HEK293 (cell line): ENCODE results near the gene RHOD.
A peak's percentile ranks its signal among the peaks of the same experiment; 100 is the strongest.

Source experiments
- BCL11A ChIP-seq: fragments of 450-650 bp; formaldehyde crosslinking; IDR thresholded peaks from 2 replicates; pipeline ENCODE4 v1.5.1; 2016; ENCODE audit warnings: low read depth, missing biosample characterization, missing genetic modification characterization
- EGR2 ChIP-seq: fragments of 450-650 bp; formaldehyde crosslinking; IDR thresholded peaks from 2 replicates; pipeline ENCODE4 v1.5.1; 2016; ENCODE audit warnings: low read depth, missing biosample characterization, missing genetic modification characterization
- GLIS1 ChIP-seq: fragments of 450-650 bp; formaldehyde crosslinking; IDR thresholded peaks from 2 replicates; pipeline ENCODE4 v1.5.1; 2016; ENCODE audit warnings: missing biosample characterization, missing genetic modification characterization
- HOXA7 ChIP-seq: sonication (generic); formaldehyde crosslinking; IDR thresholded peaks from 2 replicates; pipeline ENCODE4 v1.8.1; 2022; ENCODE audit warnings: missing genetic modification reagents, borderline replicate concordance
- KLF1 ChIP-seq: fragments of 450-650 bp; formaldehyde crosslinking; IDR thresholded peaks from 2 replicates; pipeline ENCODE4 v1.5.1; 2016; ENCODE audit warnings: missing biosample characterization, missing genetic modification characterization
- PATZ1 ChIP-seq: fragments of 450-650 bp; formaldehyde crosslinking; IDR thresholded peaks from 2 replicates; pipeline ENCODE4 v1.5.1; 2016; ENCODE audit warnings: missing biosample characterization, missing genetic modification characterization
- PBX3 ChIP-seq: sonication (generic); formaldehyde crosslinking; IDR thresholded peaks from 2 replicates; pipeline ENCODE4 v1.8.1; 2022; ENCODE audit warnings: mild to moderate bottlenecking, moderate library complexity, missing genetic modification reagents
- PRDM4 ChIP-seq: fragments of 450-650 bp; formaldehyde crosslinking; IDR thresholded peaks from 2 replicates; pipeline ENCODE4 v1.5.1; 2017; ENCODE audit warnings: missing biosample characterization, missing genetic modification characterization
- PRDM6 ChIP-seq: fragments of 450-650 bp; formaldehyde crosslinking; IDR thresholded peaks from 2 replicates; pipeline ENCODE4 v1.5.1; 2017; ENCODE audit warnings: missing biosample characterization, missing genetic modification characterization
- SCRT2 ChIP-seq: fragments of 450-650 bp; formaldehyde crosslinking; IDR thresholded peaks from 2 replicates; pipeline ENCODE4 v1.5.1; 2016; ENCODE audit warnings: missing biosample characterization, missing genetic modification characterization
- ZBTB17 ChIP-seq: fragments of 450-650 bp; formaldehyde crosslinking; IDR thresholded peaks from 2 replicates; pipeline ENCODE4 v1.5.1; 2016; ENCODE audit warnings: missing biosample characterization, missing genetic modification characterization
- ZBTB21 ChIP-seq: fragments of 450-650 bp; formaldehyde crosslinking; IDR thresholded peaks from 2 replicates; pipeline ENCODE4 v1.5.1; 2017; ENCODE audit warnings: missing biosample characterization, missing genetic modification characterization
- ZBTB26 ChIP-seq: fragments of 450-650 bp; formaldehyde crosslinking; optimal IDR thresholded peaks from 2 replicates; pipeline ENCODE3; 2016; ENCODE audit warnings: missing biosample characterization, mild to moderate bottlenecking, missing genetic modification characterization
- ZBTB6 ChIP-seq: fragments of 450-650 bp; formaldehyde crosslinking; IDR thresholded peaks from 2 replicates; pipeline ENCODE4 v1.5.1; 2017; ENCODE audit warnings: missing biosample characterization, missing genetic modification characterization
- ZFHX2 ChIP-seq: fragments of 450-650 bp; formaldehyde crosslinking; conservative IDR thresholded peaks from 2 replicates; pipeline ENCODE4 v1.5.1; 2016; ENCODE audit warnings: missing biosample characterization, missing genetic modification characterization
- ZIC2 ChIP-seq: fragments of 450-650 bp; formaldehyde crosslinking; IDR thresholded peaks from 2 replicates; pipeline ENCODE4 v1.5.1; 2016; ENCODE audit warnings: missing biosample characterization, missing genetic modification characterization
- ZNF121 ChIP-seq: fragments of 450-650 bp; formaldehyde crosslinking; IDR thresholded peaks from 2 replicates; pipeline ENCODE4 v1.5.1; 2016; ENCODE audit warnings: missing biosample characterization, missing genetic modification characterization
- ZNF324 ChIP-seq: fragments of 450-650 bp; formaldehyde crosslinking; IDR thresholded peaks from 2 replicates; pipeline ENCODE4 v1.5.1; 2016; ENCODE audit warnings: missing biosample characterization, missing genetic modification characterization
- ZNF449 ChIP-seq: fragments of 450-650 bp; formaldehyde crosslinking; IDR thresholded peaks from 2 replicates; pipeline ENCODE4 v1.5.1; 2017; ENCODE audit warnings: missing biosample characterization, mild to moderate bottlenecking, missing genetic modification characterization, moderate library complexity
- ZNF629 ChIP-seq: fragments of 450-650 bp; formaldehyde crosslinking; IDR thresholded peaks from 2 replicates; pipeline ENCODE4 v1.5.1; 2017; ENCODE audit warnings: missing biosample characterization, missing genetic modification characterization
- ZNF664 ChIP-seq: fragments of 450-650 bp; formaldehyde crosslinking; IDR thresholded peaks from 2 replicates; pipeline ENCODE4 v1.5.1; 2016; ENCODE audit warnings: missing biosample characterization, missing genetic modification characterization
- ZNF768 ChIP-seq: fragments of 450-650 bp; formaldehyde crosslinking; IDR thresholded peaks from 2 replicates; pipeline ENCODE4 v1.5.1; 2018; ENCODE audit warnings: missing biosample characterization, mild to moderate bottlenecking, missing genetic modification characterization

RHOD gene

GRCh38 chr11:67045314-67045713 is 11.3 kb upstream of the RHOD start (continued):
- no peak for TF ChIP-seq ZBTB17 (tag by site-specific recombination)
- peak; percentile 43 for TF ChIP-seq ZIC2 (tag by site-specific recombination)
- peak; percentile 70; the same call in 1 of the 2 replicates for TF ChIP-seq ZBTB21 (tag by site-specific recombination)
- TF ChIP-seq ZNF121 (tag by site-specific recombination): no peak
- no peak for TF ChIP-seq HOXA7 (CRISPR knock-in tag)
- TF ChIP-seq ZNF768 (tag by site-specific recombination): 0 out of 2 replicates have a peak, but pooled peaks have one; percentile 33
- 0 out of 2 replicates have a peak, but pooled peaks have one; percentile 7 for TF ChIP-seq EGR2 (tag by site-specific recombination)
- TF ChIP-seq ZNF664 (tag by site-specific recombination): no peak
- no peak for TF ChIP-seq ZBTB6
- peak; percentile 60; the same call in 1 of the 2 replicates for TF ChIP-seq ZNF324
- TF ChIP-seq PBX3: no peak
- peak; percentile 70 for TF ChIP-seq ZFHX2 (tag by site-specific recombination)
- no peak for TF ChIP-seq KLF1
- TF ChIP-seq ZNF629: peak; percentile 79
- peak; percentile 19 for TF ChIP-seq ZBTB26 (tag by site-specific recombination)
- TF ChIP-seq PRDM4 (tag by site-specific recombination): no peak
- TF ChIP-seq PRDM6: no peak
- TF ChIP-seq SCRT2 (tag by site-specific recombination): no peak
- TF ChIP-seq GLIS1 (tag by site-specific recombination): peak; percentile 35; the same call in 1 of the 2 replicates
- TF ChIP-seq BCL11A: no peak
- TF ChIP-seq ZNF449 (tag by site-specific recombination): peak; percentile 65; the same call in 1 of the 2 replicates
- TF ChIP-seq PATZ1 (tag by site-specific recombination): peak; percentile 19; the same call in 1 of the 2 replicates
